CMK (cell line): ENCODE results near the gene ACTG2.
A peak's percentile ranks its signal among the peaks of the same experiment; 100 is the strongest.

Experiments
- DNase-seq: peaks from one replicate; pipeline ENCODE4 v3.0.0-alpha.2; 2010; ENCODE audit warnings: low read depth

Gene ACTG2

GRCh38 chr2:73914667-73915066, 21.9 kb downstream of the ACTG2 start:
- peak; percentile 49 for DNase-seq

GRCh38 chr2:73915437-73915993, 22.7 kb downstream of the ACTG2 start:
- no peak for DNase-seq

- DNase-seq: no peak
These were observed 23.9 kb downstream of the ACTG2 start for GRCh38 chr2:73916666-73917065.

- no peak for DNase-seq
These were observed 24.5 kb downstream of the ACTG2 start for GRCh38 chr2:73917296-73917695.

GRCh38 chr2:73917696-73918207, 24.9 kb downstream of the ACTG2 start:
- DNase-seq: no peak

GRCh38 chr2:73918856-73919255, 26.0 kb downstream of the ACTG2 start:
- DNase-seq: no peak

GRCh38 chr2:73919596-73920228, 26.9 kb downstream of the ACTG2 start:
- DNase-seq: no peak

- peak; percentile 62 for DNase-seq
These were observed 28.1 kb downstream of the ACTG2 start for GRCh38 chr2:73920577-73921545.

- DNase-seq: no peak
These were observed 28.8 kb downstream of the ACTG2 start for GRCh38 chr2:73921581-73921980.

- no peak for DNase-seq
These were observed 29.9 kb downstream of the ACTG2 start for GRCh38 chr2:73922681-73923080.

- no peak for DNase-seq
These were observed 32.4 kb downstream of the ACTG2 start for GRCh38 chr2:73925033-73925704.

GRCh38 chr2:73925853-73926492, 33.2 kb downstream of the ACTG2 start:
- DNase-seq: no peak

GRCh38 chr2:73926493-73927327, 33.9 kb downstream of the ACTG2 start, which contains the start of gene DGUOK:
DGUOK (plus strand) TSS chr2:73926880; CDS start chr2:73926911, 31 bp downstream.
- peak; percentile 98 for DNase-seq

- DNase-seq: no peak
These were observed 34.5 kb downstream of the ACTG2 start for GRCh38 chr2:73927344-73927743.

- no peak for DNase-seq
These were observed 36.1 kb downstream of the ACTG2 start for GRCh38 chr2:73928963-73929347.

- no peak for DNase-seq
These were observed 37.6 kb downstream of the ACTG2 start for GRCh38 chr2:73930386-73930785.

- DNase-seq: no peak
These were observed 39.0 kb downstream of the ACTG2 start for GRCh38 chr2:73931531-73932500.

- DNase-seq: no peak
These were observed 40.4 kb downstream of the ACTG2 start for GRCh38 chr2:73933194-73933593.

- DNase-seq: no peak
These were observed 42.8 kb downstream of the ACTG2 start for GRCh38 chr2:73935641-73936040.
